NCI-H146 treated with DMSO at 0.1 percent for 48 hours (cell line): ENCODE results near the gene NAT8L.
A peak's percentile ranks its signal among the peaks of the same experiment; 100 is the strongest.

ENCODE experiments used
- DNase-seq: peaks from one replicate; lab custom pipeline; 2025; ENCODE audit not compliant: unreplicated experiment; lab: John Stamatoyannopoulos, UW

NAT8L gene

GRCh38 chr4:2063557-2064275, 4.6 kb downstream of the NAT8L start:
- no peak for DNase-seq

- no peak for DNase-seq
Measured at GRCh38 chr4:2064276-2064991, 5.3 kb downstream of the NAT8L start.

- DNase-seq = no peak
Measured at GRCh38 chr4:2065106-2065930, 6.2 kb downstream of the NAT8L start.

GRCh38 chr4:2066011-2066551, 7.0 kb downstream of the NAT8L start:
- no peak for DNase-seq

- DNase-seq = no peak
Measured at GRCh38 chr4:2066571-2067445, 7.7 kb downstream of the NAT8L start.

- DNase-seq = no peak
Measured at GRCh38 chr4:2067446-2068197, 8.5 kb downstream of the NAT8L start.

GRCh38 chr4:2068198-2068470, 9.0 kb downstream of the NAT8L start:
- DNase-seq = no peak

GRCh38 chr4:2068566-2068965, 9.4 kb downstream of the NAT8L start:
- DNase-seq = no peak

GRCh38 chr4:2069161-2069971, 10.2 kb downstream of the NAT8L start:
- no peak for DNase-seq

- DNase-seq = no peak
Measured at GRCh38 chr4:2069986-2070385, 10.9 kb downstream of the NAT8L start.

GRCh38 chr4:2070421-2071251, 11.5 kb downstream of the NAT8L start:
- DNase-seq = no peak

- DNase-seq = peak; percentile 64
Measured at GRCh38 chr4:2071252-2071911, 12.3 kb downstream of the NAT8L start.

GRCh38 chr4:2071912-2072867, 13.1 kb downstream of the NAT8L start:
- DNase-seq = peak; percentile 73

- no peak for DNase-seq
Measured at GRCh38 chr4:2072971-2073807, 14.1 kb downstream of the NAT8L start.

- no peak for DNase-seq
Measured at GRCh38 chr4:2073808-2074481, 14.8 kb downstream of the NAT8L start.
